BE2C (cell line): Measurements from ENCODE around the gene OR51Q1. TPM values are rescaled to one million over a fixed set of nuclear protein-coding genes. Genes with fewer than 3 reads are reported as not detected.

Experiments used
- DNase-seq: peaks from one replicate; pipeline ENCODE4 v3.0.0-alpha.2; 2020
- H3K27me3 ChIP-seq: fragments of 250-450 bp; sonication (Bioruptor Pico); 2 replicates; pipeline ENCODE4 v1.5.1; 2020; ENCODE audit warnings: mild to moderate bottlenecking
- H3K36me3 ChIP-seq: fragments of 250-450 bp; sonication (Bioruptor Pico); 2 replicates; pipeline ENCODE4 v1.5.1; 2020; ENCODE audit warnings: mild to moderate bottlenecking
- H3K4me1 ChIP-seq: fragments of 250-450 bp; sonication (Bioruptor Pico); 2 replicates; pipeline ENCODE4 v1.5.1; 2020
- H3K4me3 ChIP-seq: 2 replicates; pipeline ENCODE4 v1.5.1; 2011; ENCODE audit warnings: low read depth, low read length
- H3K9me3 ChIP-seq: fragments of 250-450 bp; sonication (Bioruptor Pico); 2 replicates; pipeline ENCODE4 v1.5.1; 2020
- CTCF ChIP-seq: IDR thresholded peaks from 2 replicates; pipeline ENCODE4 v1.5.1; 2012; ENCODE audit warnings: mild to moderate bottlenecking, low read depth, low read length
- polyA plus RNA-seq: library from polyadenylated mRNA; unstranded; fragments of >200 nt; gene quantifications from one replicate; pipeline ENCODE4 v1.2.1, GENCODE V29; 2012; ENCODE audit warnings: low read depth, missing spikeins; ENCODE audit not compliant: insufficient read length, insufficient read depth

Gene OR51Q1
- not detected for polyA plus RNA-seq

DNA sequence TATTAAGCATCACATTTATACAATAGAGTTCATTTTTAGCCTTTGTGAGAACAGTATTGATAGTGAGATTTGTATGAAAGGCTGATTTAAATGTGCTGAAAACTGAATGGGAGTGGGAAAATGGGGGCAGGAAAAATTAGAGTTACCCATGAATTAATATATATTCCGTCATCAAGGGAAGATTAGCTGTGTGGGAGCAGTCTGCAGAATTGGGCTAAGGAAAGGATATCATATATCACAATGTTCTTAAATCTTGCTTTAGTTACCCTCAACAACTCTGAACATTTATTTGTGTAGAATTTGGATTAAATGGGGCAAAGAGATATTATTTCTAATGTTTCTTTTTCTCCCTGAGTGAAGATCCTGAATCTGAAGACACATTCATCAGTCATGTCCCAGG lies at the start of gene OR51Q1:
TSS of gene OR51Q1 (plus strand) at position 301 of the 400 bp plus-strand sequence. CDS start at position 391, 90 bp downstream.
- DNase-seq = no peak
- Histone ChIP-seq H3K9me3 (no peaks in the 10 kb centered on the region), H3K4me1 (no peaks in the 10 kb centered on the region), H3K4me3 (no peak within 1 kb of the TSS), H3K27me3 (no peaks in the 10 kb centered on the region), H3K36me3 (no peaks in the 10 kb centered on the region)
- TF ChIP-seq CTCF = no peak

GRCh38 chr11:5380740-5381342 lies 41.1 kb upstream of the OR51Q1 start:
- no peaks in the 10 kb centered on the region for H3K27me3 ChIP-seq
- H3K9me3 ChIP-seq = no peaks in the 10 kb centered on the region
- no peaks in the 10 kb centered on the region for H3K36me3 ChIP-seq
- TF ChIP-seq CTCF = peak; percentile 67
- peak; percentile 30 for DNase-seq
- no peaks in the 10 kb centered on the region for H3K4me1 ChIP-seq
- no peak overlapping the region for H3K4me3 ChIP-seq

DNA sequence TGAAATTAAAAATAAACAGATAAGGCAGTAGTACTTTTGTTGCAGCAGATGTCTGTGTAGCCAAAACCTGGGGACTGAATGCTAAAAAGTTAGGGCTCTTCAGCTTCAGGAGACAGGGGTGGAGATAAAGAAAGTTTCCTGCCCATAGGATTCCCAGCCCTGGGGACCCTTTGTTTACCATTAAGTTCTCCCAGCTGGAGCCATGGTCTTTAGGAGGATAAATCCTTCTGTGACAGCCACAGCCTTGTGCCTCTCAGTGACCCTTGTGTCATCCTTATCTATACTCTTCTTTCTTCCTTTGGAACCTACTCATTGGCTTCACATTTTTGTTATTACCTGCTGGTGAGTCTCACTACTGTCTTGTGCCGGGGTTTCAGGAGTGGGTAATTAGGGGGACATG lies 38.3 kb upstream of the OR51Q1 start, which contains the start of gene OR51M1:
TSS of gene OR51M1 (plus strand) at position 237 of the 400 bp plus-strand sequence. CDS start 5,587 bp downstream, outside the sequence.
- no peaks in the 10 kb centered on the region for H3K9me3 ChIP-seq
- no peaks in the 10 kb centered on the region for H3K27me3 ChIP-seq
- no peaks in the 10 kb centered on the region for H3K36me3 ChIP-seq
- no peak within 1 kb of the TSS for H3K4me3 ChIP-seq
- TF ChIP-seq CTCF = no peak
- no peaks in the 10 kb centered on the region for H3K4me1 ChIP-seq
- DNase-seq = no peak

- Histone ChIP-seq H3K9me3 (no peaks in the 10 kb centered on the region), H3K36me3 (no peaks in the 10 kb centered on the region), H3K4me3 (no peak overlapping the region), H3K27me3 (no peaks in the 10 kb centered on the region), H3K4me1 (no peaks in the 10 kb centered on the region)
- DNase-seq = no peak
- no peak for TF ChIP-seq CTCF
Measured at GRCh38 chr11:5384335-5384734, 37.6 kb upstream of the OR51Q1 start.

GRCh38 chr11:5390210-5390609 lies 31.7 kb upstream of the OR51Q1 start:
- Histone ChIP-seq H3K27me3 (no peaks in the 10 kb centered on the region), H3K9me3 (no peaks in the 10 kb centered on the region), H3K4me1 (no peaks in the 10 kb centered on the region), H3K36me3 (no peaks in the 10 kb centered on the region), H3K4me3 (no peak overlapping the region)
- DNase-seq = no peak
- TF ChIP-seq CTCF = no peak

- TF ChIP-seq CTCF = no peak
- DNase-seq = no peak
- H3K9me3 ChIP-seq = no peaks in the 10 kb centered on the region
- H3K27me3 ChIP-seq = no peaks in the 10 kb centered on the region
- H3K4me1 ChIP-seq = no peaks in the 10 kb centered on the region
- no peaks in the 10 kb centered on the region for H3K36me3 ChIP-seq
- no peak overlapping the region for H3K4me3 ChIP-seq
Measured at GRCh38 chr11:5394091-5394490, 27.8 kb upstream of the OR51Q1 start.
